Activated gamma-delta T cell treated with Interleukin-2 at 50 U/mL for 16 hours (primary cell): ENCODE measurements around the gene GGACT.

Experiments
- DNase-seq: peaks from one replicate; pipeline ENCODE4 v3.0.0-alpha.2; 2020

The GGACT gene

DNA sequence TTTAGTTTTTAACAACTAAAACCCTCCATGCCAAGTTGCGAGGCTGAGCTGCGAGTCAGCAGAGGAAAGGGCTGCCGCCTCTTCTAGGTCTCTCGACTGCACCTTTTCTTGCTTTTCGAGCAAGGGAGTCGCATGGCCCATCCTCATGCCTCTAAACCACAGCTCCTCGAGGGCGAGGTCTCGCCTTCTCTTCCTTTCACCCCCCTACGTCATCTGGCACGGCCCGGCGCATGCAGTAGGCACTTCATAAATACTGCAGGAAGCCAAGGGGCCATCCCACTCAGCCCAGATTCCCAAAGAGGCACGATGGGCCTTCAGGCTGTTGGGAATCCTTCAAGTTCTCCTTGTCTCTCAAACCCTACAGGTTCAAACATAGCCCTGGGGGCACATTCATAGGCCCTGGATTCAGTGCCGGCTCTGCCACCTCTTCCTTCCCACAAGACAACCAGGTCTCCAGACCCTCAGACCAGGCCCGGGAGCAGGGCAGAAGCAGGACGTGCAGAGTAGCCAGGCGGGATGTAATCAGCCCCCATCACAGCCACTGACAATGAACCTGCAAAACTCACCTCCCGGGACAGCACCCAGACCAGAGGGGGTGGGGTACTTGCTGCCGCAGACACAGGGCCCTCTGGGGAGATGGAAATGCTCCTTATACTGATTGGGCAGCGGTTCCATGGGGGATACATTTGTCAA is 41.7 kb downstream of the GGACT start:
- DNase-seq = no peak

DNA sequence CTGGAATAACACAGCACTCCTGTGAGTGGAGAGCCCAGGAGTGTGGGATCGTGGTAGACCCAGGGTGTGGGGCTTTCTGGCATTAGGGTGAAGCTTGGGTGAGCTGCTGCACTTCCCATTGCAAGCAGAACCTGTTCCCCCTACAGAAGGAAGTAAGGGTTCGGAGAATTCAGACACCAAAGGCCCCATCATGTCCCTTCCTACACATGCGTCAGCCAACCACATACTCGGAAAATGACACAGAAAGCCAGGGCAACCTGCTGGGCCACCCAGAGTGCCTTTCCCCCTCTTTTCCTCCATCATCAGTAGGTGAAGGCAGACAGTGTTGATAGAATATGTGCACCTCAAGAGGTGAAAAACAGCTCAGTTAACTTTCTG is 42.9 kb downstream of the GGACT start:
- no peak for DNase-seq

- DNase-seq = no peak
Observed at GRCh38 chr13:100544866-100545683, 43.5 kb downstream of the GGACT start.

DNA sequence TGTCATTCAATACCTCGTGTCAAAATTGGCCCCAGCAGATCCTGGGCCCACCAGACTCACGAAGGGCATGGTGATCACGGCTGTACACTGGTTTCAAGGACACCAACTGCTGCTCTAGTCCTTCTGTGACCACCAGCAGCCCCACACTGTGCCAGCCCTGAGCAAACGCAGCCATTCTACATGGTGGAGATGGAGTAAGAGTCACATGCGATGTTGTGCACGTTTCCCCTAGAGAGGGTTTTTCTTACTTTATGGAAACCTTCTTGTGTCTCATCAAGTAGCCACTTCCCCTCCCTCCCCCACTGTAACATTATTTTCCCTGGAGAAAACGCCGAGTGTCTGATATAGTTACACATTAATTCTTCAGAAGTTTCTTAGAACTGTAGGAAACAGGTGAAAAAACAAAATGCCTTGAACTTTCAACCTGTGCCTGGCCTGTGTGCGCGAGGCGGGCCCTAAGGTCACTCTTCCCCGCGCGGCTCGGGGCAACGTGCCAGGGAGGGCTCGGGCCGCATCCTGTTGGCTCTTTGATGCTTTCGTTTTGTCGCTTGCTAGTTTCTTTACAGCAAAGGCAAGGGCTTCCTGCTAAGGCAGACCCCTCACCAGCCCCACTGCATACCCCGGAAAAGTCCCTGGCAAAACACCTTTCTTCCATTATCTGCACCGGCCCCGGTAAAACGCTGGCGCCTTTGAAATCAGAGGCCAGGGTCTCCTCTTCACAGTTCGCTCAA is 44.6 kb downstream of the GGACT start:
- no peak for DNase-seq

DNA sequence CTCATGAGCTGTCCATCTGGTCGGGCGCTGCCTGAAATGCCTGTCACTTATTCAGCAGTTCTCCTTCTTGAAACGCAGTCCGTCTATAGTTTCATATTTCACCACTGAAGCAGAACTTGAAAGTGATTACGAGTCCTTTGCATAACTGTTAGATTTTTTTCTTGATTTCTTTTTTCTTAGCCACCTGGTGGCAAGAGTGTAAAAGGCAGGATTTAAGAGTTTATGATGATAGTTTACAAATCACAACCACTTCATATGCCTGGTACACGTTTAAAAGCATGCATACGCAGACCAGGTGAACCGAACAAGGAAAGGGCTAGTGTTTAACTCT is 45.8 kb downstream of the GGACT start:
- no peak for DNase-seq

DNA sequence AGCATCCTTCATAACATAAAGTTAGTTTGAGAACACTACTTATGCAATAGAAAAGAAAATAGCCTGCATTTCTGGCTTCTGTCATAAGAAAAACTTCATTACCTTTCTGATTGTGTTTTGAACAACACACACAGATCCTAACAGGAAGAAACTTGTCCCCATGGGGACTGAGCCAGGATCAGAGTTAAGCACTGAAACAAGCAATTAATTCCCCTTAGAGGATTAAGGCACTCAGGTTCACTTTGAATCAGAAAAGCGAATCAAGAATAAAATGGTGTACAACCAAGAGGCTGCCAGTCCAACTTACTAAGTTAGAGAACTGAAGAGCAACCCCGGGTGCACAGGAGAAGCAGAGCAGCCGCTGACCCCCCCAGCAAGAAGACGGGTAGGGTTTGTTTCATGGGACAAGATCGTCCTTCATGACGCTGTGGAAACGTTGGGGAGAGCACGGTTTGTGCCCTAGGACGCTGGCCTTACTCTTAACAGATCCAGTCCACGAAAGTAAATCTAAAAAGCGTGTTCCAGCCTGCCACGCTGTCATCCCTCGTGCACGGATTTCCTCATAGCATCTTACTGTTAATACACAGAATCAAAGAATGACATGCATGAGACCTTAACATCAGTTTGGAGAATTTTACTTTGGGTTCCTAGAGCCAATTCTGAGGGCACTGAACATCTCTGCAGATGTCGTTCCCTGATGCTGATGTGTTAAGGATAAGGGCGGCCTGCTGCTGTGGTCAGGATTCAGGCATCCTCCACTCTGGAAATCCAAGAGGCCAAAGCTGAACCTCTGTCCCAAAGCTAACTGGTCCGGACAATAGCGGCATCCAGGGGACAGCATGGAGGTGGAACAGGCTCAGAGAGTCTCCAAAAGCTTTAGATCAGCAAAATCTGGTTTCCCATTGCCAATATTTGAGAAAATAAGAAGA is 46.4 kb downstream of the GGACT start:
- no peak for DNase-seq

DNA sequence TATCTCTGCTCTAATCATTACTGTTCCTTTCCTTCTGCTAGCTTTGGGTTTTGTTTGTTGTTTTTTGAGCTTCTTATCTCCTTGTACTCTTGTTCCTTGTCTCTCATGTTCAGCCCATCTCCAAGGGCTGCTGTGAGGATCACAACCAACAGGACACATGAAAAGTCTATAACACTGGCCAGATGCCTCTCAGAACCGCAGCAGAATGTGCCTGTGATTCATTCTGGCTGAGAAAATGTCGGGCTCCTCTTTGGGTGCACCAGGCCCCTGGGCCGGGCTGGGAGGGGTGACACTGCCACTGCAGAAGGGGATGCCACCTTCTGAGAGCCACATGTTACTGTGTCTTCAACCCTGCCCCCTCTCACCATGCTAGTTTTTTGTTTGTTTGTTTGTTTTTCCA is 48.0 kb downstream of the GGACT start:
- DNase-seq = no peak

GRCh38 chr13:100537951-100538462 is 50.6 kb downstream of the GGACT start:
- DNase-seq = no peak

- no peak for DNase-seq
Observed at GRCh38 chr13:100537486-100537885, 51.1 kb downstream of the GGACT start.

- no peak for DNase-seq
Observed at GRCh38 chr13:100536643-100537180, 51.9 kb downstream of the GGACT start.

DNA sequence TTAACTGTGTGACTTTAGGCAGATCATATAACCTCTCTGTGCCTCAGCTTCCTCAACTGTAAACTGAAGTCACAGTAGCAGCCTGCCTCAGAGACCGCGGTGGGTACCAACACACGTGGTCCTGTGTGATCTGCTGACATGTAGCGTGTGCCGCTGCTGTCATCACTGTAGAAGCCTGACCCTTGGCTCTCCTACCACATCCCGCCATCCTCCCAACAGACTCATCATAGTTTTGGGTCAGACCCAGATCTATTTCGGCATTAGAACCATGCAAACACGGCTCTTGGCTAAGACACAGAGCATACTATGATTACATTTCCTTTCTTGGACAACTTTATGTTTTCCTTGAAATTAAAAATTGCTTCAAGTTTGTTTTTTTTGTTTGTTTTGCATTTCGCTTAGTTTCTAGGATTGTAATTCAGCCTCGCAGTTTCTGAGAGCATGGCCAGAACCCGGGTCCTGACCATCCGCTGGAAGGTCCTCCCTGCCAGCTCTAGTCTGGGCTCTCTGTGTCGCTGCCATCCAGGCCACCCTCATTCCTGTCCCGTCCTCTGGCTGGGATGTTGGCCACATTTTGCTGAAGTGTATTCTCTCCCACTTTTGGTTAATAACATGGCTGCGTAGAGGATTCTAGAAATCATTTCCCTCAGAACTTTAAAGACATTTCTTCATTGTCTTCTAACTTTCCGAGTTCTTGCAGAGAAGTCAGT is 53.0 kb downstream of the GGACT start:
- DNase-seq = no peak

GRCh38 chr13:100534911-100535310 is 53.7 kb downstream of the GGACT start:
- DNase-seq = no peak

GRCh38 chr13:100534147-100534843 is 54.3 kb downstream of the GGACT start:
- no peak for DNase-seq

GRCh38 chr13:100533588-100534041 is 55.0 kb downstream of the GGACT start:
- DNase-seq = no peak

DNA sequence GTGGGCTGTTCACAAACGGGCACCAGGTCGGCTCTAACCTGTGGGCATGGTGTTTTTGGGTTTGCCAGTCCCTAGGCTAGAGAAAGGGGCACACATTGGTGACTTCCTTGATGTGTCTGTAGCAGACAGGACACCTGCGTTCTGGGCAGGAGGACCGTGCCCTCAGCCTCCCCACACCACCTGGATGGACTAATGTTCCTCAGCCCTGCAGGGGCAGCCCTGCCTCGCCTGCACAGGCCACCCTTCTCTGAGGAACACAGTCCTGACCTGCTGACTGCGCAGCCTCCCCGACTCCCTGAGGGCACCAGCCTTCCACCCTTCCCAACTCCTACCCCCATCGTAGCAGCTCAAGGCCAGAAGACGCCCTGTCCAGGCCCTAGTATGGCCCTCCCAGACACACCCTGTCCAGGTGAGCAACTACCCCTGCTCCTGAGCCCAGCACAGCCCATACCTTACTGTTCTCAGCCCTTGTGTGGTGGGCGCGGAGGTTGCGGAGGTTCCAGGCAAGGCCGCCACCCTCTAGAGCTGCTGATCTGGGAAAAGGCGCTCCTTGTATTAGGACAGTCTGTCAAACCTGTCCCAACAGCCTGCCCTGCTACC is 55.7 kb downstream of the GGACT start:
- no peak for DNase-seq

- DNase-seq = no peak
Observed at GRCh38 chr13:100532090-100532766, 56.4 kb downstream of the GGACT start.

DNA sequence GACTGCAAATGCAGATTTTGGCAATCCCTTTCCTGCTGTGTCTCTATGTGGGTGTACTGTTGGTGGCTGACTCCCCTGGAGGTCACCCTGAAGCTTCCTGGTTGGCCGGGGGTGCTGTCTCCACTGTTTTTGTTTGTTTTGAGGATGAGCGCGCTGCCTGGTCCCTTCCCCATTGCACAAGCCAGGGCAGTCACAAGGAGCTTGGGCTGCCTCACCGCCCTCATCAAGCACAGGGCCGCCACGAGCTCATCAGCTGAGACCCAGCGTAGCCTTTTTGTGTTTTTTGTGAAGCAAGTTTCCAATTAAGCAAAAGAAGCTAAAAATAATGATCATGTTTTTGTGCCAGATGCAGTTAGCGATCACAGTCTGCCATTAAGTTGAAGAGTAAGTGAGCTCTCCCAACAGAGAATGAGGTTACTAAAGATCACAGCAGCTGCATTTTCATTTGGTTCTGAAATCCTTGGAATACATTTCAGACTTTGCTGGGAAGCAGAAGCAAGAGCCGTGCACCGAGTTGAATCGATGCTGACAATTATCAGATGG is 57.8 kb downstream of the GGACT start:
- no peak for DNase-seq

DNA sequence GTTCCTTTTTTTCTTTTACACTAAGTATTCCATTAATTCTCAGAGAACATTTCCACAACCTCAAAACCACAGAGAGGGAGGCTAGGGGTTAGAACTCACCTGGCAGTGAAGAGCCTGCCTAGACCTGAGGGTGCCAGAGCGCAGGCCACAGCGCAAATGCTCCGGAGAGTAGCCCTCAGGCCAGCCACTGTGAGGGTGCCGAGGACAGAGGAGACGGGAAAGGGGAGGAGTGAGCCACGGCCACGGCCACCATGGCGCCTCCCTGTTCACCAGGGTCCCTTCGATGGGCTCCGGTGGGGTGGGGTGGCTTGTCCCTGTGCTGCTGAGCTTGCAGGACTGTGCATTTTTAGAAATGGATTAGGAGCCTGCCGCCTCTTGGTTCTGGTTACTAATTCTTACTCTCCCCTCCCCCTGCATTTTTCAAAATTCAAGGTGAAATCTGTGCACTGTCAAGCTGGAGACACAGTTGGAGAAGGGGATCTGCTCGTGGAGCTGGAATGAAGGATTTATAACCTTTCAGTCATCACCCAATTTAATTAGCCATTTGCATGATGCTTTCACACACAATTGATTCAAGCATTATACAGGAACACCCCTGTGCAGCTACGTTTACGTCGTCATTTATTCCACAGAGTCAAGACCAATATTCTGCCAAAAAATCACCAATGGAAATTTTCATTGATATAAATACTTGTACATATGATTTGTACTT is 58.8 kb downstream of the GGACT start:
- DNase-seq = no peak

- no peak for DNase-seq
Observed at GRCh38 chr13:100528820-100529219, 59.8 kb downstream of the GGACT start.
